Stimulated activated CD8-positive, alpha-beta memory T cell treated with anti-CD3 and anti-CD28 coated beads, Interleukin-2, amount 100 ng/mL, for 1 hour (primary cell): ENCODE data around the gene TMPRSS13.
"Not testable (repeated sequence)": the region's sequence is repeated elsewhere in the genome, so short reads cannot be mapped to it uniquely, and the experiment has no call there.

Experiments used
- DNase-seq, 2 donors: peaks; one replicate each; pipeline ENCODE4 v3.0.0-alpha.2; 2020; ENCODE audit warnings: low read depth in 2 of 2

The TMPRSS13 gene

DNA sequence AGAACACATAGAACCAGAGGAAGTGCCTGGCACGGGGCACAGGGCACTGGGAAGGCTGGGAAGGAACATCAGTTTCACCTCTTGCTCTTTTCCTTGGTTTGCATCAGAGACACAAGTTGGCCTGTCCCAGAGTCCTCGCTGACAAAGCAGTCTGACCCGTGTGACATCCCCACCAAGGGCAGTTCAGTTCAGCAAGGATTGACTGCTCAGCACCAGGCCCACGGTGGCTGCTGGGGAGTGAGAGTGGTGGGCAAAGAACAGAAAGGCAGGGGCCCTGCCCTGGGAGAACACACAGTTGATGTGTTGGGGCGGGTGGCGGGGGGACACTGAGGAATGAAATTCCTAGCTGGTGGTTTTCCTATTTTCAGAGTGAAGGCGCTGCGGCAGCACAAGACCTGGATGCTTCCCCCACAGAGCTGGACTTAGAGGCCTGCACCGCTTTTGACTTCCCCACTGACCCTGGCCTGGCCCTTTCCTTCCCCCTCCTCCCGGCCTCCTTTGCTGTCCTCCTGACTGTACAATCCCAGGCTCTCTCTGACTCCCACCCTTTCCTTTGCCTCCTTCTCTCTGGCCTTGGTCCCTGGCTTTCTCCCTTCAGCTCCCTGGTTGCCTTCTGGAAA, 2.2 kb upstream of the TMPRSS13 start:
- DNase-seq: no peak

GRCh38 chr11:117930668-117931330, 1.6 kb upstream of the TMPRSS13 start:
- DNase-seq: no peak

DNA sequence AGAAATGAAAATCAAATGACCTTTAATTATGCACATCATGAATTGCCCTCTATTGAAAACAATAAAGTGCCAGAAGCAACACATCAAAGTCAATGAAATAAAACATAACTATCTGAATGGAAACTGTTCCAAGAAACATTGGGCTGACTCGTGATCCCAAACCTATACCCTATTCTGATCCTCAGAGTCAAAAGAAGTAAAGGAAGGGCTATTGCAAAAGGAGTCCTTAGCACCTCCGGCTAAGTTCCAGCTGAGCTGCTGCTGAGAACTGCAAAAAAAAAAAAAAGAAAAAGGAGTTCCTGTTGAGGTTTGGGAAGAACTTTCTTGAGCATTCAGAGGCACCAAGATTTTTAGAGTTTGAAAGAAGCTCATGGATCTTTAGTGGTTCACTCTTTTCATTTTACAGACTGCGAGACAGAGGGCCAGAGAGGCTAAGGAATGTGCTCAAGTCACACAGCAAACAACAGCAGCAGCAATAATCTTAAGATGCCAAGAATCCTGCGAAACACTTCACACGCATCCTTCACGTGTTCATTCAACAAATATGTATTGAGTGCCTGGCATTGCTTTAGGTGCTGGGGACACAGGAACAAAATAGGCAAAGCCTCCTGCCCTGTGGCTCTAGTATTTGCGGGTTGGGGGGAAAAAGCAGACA, 841 bp upstream of the TMPRSS13 start:
- no peak for DNase-seq

- no peak for DNase-seq
These were observed 608 bp downstream of the TMPRSS13 start for GRCh38 chr11:117928446-117929141.

DNA sequence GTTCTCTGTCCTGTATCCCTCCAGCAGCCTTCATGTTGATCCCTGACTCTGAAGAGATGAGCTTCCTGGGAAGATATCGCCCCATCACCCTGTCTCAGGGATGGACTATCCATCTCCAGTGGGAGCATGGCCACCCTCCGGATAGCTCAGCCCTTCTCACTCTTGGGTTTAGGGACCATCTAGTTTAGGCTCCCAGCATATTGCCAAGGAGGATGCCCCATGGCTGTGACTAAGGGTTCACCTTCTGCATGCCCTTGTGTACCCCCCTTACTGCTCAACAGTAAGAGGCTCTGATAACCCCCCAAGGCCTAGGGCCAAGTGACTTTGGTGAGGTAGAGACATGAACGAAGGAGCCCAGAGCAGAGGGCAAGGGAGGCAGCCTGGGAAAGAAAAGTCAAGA, 1.3 kb downstream of the TMPRSS13 start:
- DNase-seq: no peak

GRCh38 chr11:117926166-117926565, 3.0 kb downstream of the TMPRSS13 start:
- not testable (repeated sequence) for DNase-seq

DNA sequence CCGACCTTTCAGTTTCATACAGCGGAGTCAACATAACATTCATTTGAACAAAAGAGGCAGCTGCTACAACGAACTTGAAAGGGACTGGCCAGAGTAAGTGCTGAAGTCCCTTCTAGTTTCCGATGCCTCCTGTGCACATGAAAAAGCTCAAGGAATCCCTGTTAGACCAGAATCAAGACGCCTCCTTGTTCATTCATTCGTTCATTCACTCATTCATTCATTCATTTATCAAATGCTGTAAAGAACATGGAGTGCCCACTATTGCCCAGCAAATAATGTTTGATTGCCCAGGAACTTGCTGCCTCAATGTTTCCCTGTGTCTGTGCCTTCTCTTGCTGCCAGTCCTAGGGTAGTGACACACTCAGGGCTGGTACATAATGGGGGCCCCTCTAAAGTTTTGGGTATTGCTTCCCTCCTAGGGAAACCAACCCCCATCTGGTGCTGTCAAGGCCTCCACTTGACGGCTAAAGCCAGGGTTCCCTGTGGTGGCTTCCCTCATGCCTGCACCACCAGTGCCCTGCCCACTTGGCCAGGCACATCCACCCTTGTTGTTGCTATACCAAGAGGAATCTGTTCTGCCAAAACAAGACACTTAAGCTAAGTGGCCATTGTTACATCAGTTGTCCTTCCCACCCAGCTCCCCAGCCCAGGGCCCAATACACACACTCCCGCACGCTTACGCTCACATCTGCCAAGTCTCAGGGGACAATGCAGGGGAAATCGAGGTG, 3.8 kb downstream of the TMPRSS13 start:
- DNase-seq: no peak

DNA sequence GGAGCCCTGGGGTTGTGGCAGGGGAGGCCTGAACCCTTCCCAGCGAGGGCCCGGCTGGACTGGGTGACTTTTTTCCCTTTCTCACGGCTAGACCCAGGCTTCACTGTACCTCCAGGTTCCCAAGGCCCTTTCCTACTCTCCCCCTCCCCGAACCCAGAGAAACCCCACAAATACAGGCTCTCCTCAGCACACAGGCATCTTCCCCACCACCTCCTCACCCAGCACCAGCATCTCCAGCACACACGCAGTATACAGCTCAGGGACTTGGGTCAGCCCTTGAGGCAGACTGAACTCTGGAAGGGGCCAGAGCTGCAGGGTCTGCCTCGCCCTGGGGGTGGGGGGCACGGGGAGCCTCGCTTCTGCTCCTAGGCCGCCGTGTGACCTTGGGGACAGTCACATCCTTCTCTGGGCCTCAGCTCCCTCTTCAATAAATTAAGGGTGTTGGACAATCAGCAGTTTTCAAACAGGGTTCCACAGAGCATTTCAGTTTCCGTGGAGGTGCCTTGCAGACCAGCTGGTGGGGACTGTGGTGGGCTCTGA, 4.5 kb downstream of the TMPRSS13 start:
- no peak for DNase-seq

- DNase-seq: no peak
These were observed 5.4 kb downstream of the TMPRSS13 start for GRCh38 chr11:117923773-117924172.

DNA sequence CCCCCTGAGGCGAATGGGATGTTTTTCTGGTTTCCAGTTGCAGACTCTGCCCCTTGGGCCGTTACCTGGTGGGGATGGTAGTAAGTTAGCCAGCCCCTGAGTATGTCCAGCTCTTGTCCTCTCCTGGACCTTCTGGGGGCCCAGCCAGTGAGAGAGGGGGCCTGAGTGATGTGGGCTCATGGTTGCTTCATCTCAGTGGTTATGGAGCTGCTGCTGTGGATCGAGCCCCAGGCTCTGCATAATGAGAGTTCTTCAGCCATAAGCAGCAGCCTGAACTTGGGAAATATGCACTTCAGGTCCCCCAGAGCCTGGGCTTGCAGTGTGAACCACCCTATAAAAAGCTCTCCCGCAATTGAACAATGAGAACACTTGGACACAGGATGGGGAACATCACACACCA, 5.9 kb downstream of the TMPRSS13 start:
- no peak for DNase-seq

GRCh38 chr11:117921893-117922292, 7.3 kb downstream of the TMPRSS13 start:
- DNase-seq: no peak

DNA sequence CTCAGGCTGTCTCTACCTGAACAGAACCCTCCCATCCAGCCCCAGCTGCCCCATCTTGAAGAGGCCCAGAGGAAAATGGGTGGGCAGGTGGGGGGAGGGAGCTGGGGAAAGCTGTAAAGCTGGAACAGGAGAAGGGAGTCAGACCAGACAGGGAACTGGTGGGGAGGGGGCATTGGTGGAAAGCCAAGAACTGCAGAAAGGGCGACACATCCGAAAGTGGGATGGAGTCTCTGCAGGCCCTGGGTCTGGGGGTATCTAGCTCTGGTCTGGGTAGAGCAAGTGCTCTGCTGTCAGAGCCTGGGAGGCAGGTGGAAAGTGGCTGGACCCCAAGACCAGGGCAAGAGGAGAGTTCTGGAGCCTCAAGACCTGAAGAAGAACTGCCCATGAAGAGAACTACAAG, 7.7 kb downstream of the TMPRSS13 start:
- DNase-seq: no peak

DNA sequence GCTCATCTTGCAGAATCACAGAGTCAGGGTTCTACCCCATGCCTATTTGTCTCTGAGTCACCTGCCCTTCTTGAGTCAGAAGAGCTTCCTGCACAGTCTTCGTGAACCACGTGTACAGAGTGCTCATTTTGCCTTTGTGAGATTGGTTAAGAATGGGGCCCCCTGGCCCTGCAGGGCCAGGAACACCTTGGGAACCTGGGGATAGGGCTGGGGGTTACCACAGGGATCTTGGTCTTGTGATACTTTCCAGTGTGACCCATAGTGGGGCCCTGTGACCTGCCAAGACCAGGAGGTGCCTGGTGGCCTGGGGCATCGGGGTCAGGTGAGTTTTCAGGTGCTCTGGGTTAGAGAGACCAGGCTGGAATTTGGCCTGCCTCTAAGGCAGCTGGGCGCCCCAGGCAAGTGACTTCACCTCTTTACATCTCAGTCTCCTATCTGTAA, 9.4 kb downstream of the TMPRSS13 start:
- no peak for DNase-seq

GRCh38 chr11:117919341-117919740, 9.9 kb downstream of the TMPRSS13 start:
- no peak for DNase-seq

DNA sequence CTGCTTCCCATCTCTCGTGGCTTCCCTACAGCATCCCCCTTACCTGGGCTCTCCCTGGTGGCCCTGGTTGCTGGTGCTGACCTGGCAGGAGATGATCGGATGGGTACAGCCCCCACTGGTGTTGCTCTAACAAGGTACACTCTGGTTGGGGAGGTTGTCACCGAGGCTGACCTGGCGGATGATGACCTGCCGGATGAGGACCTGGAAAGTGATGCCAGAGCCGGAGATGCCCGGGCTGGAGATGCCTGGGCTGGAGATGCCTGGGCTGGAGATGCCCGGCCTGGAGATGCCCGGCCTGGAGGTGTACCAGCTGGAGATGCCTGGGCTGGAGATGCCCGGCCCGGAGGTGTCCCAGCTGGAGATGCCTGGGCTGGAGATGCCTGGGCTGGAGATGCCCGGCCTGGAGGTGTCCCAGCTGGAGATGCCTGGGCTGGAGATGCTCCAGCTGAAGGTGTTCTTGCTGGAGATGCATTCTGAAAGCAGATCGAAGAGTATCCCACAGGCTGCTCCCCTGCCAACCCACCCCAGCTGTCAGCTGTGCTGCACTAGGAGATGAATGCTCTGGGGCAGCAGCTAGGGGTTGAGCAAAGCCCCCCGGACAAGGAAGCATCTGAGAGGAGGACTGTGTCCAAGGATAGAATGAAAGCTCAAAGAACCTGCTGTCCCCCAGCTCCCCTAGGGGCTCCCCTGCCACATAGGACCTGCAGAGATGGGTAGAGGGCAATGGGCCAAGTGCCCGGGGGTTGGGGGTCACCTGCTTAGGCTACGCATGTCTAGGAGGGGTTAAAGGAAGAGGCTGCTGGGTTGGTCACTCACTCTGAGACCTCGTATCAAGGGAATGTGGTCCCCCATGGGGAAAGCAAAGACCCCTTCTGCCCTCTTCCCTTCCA, 10.6 kb downstream of the TMPRSS13 start:
- DNase-seq: no peak

DNA sequence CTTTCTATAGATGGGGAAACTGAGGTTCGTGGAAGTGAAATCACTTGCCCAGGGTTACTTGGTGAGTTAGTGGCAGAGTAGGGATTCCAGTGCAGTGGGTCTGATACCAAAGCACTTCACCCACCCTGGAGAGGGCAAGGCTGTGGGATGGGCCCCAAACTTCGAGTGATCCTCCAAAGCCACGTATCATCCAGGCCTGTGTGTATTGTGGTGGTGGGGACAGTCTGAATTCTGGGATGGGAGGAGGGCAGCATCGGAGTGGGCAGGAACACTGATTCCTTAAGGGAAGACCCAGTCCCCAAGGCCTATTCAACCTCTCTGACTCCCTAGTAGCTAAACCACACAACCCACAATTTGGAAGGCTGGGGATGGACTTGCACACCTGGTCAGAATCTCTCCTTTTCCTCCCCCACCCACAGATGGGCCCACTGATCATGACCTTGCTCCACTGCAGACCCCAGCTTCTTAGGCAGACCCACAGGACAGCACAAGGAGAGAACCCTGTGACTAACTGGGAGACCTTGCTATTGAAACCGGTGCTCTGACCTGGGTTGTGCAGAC, 11.5 kb downstream of the TMPRSS13 start:
- DNase-seq: no peak

DNA sequence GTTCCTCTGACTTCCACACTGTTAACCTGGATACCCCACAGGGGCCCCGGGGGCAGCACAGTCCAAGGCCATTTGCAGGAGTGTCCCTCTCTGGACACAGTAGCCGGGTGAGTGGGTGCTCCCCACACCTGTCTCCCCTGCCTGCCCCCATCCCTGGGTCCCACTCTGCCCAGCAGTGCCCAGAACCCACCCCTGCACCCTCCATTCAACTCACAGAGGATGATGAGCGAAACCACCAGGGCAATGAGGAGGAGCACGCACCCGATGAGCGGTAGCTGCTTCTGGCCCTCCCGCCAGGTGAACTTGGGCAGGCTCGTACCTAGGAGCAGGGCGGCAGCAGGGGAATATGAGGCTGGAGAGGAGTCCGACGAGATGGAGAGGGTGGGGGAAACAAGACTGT, 12.2 kb downstream of the TMPRSS13 start:
- DNase-seq: no peak

DNA sequence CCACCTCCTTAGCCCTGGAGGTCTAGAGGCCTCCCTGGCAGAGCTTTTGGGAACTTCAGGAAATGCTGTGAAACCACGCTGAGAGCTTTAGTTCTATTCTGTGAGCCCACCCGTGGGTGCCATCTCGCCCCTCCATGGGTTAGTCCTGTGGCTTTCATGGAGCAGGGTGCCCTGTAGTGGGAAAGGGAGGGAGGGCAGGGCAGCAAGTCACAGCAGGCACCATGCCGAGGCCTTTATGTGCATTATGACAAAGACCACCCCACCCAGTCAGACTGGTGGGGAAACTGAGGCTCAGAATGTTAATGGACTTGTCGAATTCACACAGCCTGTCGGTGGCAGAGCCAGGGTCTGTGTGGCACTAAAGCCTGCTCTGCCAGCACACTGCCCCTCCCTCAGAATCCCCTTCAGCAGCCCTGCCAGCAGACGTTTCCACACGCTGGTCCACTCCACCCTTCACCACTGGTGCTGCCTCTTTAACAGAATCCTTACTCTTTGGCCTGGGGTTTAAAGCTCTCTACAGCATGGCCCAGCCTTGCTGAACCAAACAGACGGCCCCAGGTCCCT, 13.4 kb downstream of the TMPRSS13 start:
- DNase-seq: no peak

DNA sequence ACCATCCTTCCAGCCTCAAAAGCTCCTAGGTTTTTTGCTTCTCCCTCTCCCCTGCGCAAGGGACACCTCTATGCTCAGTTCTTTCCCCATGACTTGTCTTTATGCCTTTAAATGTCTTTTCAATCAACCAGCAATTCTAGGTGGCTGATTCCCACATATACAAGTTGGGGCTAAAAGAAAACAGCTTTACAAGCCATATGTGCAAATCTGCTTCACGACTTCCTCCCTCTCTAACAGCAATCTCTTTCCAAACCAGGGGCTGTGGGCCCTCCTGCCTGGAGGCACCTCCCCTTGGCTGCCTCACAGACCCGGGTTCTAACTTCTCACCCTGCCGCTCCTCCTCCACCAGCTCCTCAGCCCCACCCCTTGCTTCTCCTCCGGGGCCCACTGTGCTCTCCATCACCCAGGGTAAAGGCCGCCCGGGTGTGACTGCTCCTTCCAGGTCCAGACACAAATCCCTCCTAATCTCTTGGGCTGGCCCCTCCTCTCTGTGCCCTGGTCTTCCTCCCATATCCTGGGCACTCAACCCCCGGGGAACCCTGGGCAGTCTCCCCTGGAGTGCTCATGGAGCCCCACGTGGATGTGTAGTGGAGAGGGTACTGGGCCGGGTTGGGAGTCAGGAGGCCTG, 14.1 kb downstream of the TMPRSS13 start:
- no peak for DNase-seq

DNA sequence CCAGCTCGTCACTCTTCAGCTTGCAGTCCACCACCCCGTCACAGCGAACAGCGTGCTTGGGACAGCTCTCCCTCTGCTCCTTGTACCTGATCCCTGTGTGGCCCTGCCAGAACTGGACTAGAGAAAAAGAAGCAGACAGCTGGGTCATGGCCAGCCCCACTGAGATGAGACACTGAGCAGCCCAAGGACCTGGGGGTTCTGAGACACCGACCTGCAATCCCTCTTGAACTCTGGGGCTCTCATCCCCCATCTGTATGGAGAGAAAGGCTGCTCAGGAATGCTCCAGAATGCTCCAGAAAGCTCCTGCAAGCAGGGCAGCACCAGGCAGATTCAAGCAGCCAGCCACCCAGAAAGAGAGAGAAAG, 14.8 kb downstream of the TMPRSS13 start:
- no peak for DNase-seq
